Right atrium auricular region (tissue), 2 donors: ENCODE measurements around the gene ICA1. TPM values are rescaled to one million over a fixed set of nuclear protein-coding genes. Genes with fewer than 3 reads are reported as not detected.

Source experiments
- DNase-seq: peaks from one replicate; pipeline ENCODE4 v3.0.0-alpha.2; 2019; ENCODE audit warnings: low spot score
- H3K27ac ChIP-seq, 2 donors: fragments of 200-600 bp; sonication (generic); 1 replicate in 1 of 2; 2 replicates in 1 of 2; pipeline ENCODE4 v1.5.1; 2016 to 2019
- H3K27me3 ChIP-seq, 2 donors: fragments of 200-600 bp; sonication (generic); one replicate each; pipeline versions ENCODE4 v1.5.1 to v1.6.0; 2017 to 2019
- H3K36me3 ChIP-seq: fragments of 200-600 bp; sonication (generic); one replicate; pipeline ENCODE4 v1.5.1; 2016
- H3K4me1 ChIP-seq, 2 donors: fragments of 200-600 bp; sonication (generic); one replicate each; pipeline versions ENCODE4 v1.5.1 to v1.6.0; 2017 to 2019
- H3K4me3 ChIP-seq, 2 donors: fragments of 200-600 bp; sonication (generic); 1 replicate in 1 of 2; 2 replicates in 1 of 2; pipeline ENCODE4 v1.5.1; 2017 to 2019; ENCODE audit warnings: mild to moderate bottlenecking in 1 of 2, moderate library complexity in 1 of 2
- H3K9me3 ChIP-seq, 2 donors: fragments of 200-600 bp; sonication (generic); one replicate each; pipeline ENCODE4 v1.5.1; 2019
- CTCF ChIP-seq, 2 donors: fragments of 200-600 bp; sonication (generic); IDR thresholded peaks; one replicate each; pipeline ENCODE4 v1.5.1; 2019; ENCODE audit warnings: antibody characterized with exemption in 2 of 2
- total RNA-seq, 2 donors: library from RNA; depleted of rRNA; stranded (reverse); fragments of >200 nt; gene quantifications; one replicate each; pipeline ENCODE4 v1.1.0, GENCODE V29; 2016

ICA1 gene
- total RNA-seq, 2 donors from 2014 or later: 39.4 to 51.8 TPM

- H3K9me3 ChIP-seq: no peaks in the 10 kb centered on the region
- H3K4me3 ChIP-seq: no peak overlapping the region
- H3K27me3 ChIP-seq: no peaks in the 10 kb centered on the region
- H3K4me1 ChIP-seq: peaks cover 0 to 39% of the 10 kb centered on the region in 2 donors
- DNase-seq: no peak
- peak overlapping the region; percentile 46 to 93 for H3K27ac ChIP-seq
- no peak for TF ChIP-seq CTCF (IDR thresholded peaks at IDR 0.05)
- no peaks in the 10 kb centered on the region for H3K36me3 ChIP-seq
These were observed 23.2 kb upstream of the ICA1 start for GRCh38 chr7:8285155-8285554.

DNA sequence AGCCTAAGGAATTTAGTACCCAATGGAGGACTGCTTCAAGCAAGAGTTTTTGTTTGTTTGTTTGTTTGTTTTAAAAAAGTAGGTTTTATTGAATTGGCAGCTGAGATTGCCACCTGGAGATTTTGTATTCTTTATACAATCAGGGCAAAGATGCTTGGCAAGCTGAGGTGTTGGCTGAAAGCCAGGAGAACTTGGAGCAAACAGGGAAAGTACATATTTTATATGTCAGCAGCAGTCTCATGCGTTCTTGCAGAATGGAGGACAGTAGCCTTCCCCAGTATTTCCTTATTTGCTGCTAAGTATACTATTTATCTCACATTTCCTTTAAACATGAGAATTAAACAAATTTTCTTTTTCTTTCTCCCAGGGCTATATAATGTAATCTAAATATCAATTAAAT is 22.6 kb upstream of the ICA1 start:
- H3K9me3 ChIP-seq: no peaks in the 10 kb centered on the region
- H3K4me1 ChIP-seq: peaks cover 0 to 39% of the 10 kb centered on the region in 2 donors
- H3K27me3 ChIP-seq: no peaks in the 10 kb centered on the region
- TF ChIP-seq CTCF (IDR thresholded peaks at IDR 0.05): no peak
- H3K27ac ChIP-seq: peak overlapping the region; percentile 71 to 93
- H3K4me3 ChIP-seq: no peak overlapping the region
- no peak for DNase-seq
- no peaks in the 10 kb centered on the region for H3K36me3 ChIP-seq

- Histone ChIP-seq H3K27me3 (no peaks in the 10 kb centered on the region), H3K9me3 (no peaks in the 10 kb centered on the region), H3K4me1 (peaks cover 0 to 39% of the 10 kb centered on the region in 2 donors), H3K27ac (peak overlapping the region; percentile 71 to 93), H3K4me3 (no peak overlapping the region), H3K36me3 (no peaks in the 10 kb centered on the region)
- no peak for DNase-seq
- no peak for TF ChIP-seq CTCF (IDR thresholded peaks at IDR 0.05)
These were observed 22.0 kb upstream of the ICA1 start for GRCh38 chr7:8283968-8284367.

GRCh38 chr7:8282871-8283270 is 20.9 kb upstream of the ICA1 start:
- no peaks in the 10 kb centered on the region for H3K27me3 ChIP-seq
- DNase-seq: no peak
- no peak overlapping the region for H3K4me3 ChIP-seq
- H3K27ac ChIP-seq: peak overlapping the region; percentile 71 to 93
- no peaks in the 10 kb centered on the region for H3K36me3 ChIP-seq
- no peaks in the 10 kb centered on the region for H3K9me3 ChIP-seq
- peaks cover 0 to 38% of the 10 kb centered on the region in 2 donors for H3K4me1 ChIP-seq
- no peak for TF ChIP-seq CTCF (IDR thresholded peaks at IDR 0.05)

- DNase-seq: no peak
- peak overlapping the region; percentile 2 to 93 for H3K27ac ChIP-seq
- H3K4me1 ChIP-seq: peaks cover 0 to 33% of the 10 kb centered on the region in 2 donors
- H3K27me3 ChIP-seq: no peaks in the 10 kb centered on the region
- H3K36me3 ChIP-seq: no peaks in the 10 kb centered on the region
- no peaks in the 10 kb centered on the region for H3K9me3 ChIP-seq
- H3K4me3 ChIP-seq: no peak overlapping the region
- no peak for TF ChIP-seq CTCF (IDR thresholded peaks at IDR 0.05)
These were observed 20.2 kb upstream of the ICA1 start for GRCh38 chr7:8282162-8282561.

DNA sequence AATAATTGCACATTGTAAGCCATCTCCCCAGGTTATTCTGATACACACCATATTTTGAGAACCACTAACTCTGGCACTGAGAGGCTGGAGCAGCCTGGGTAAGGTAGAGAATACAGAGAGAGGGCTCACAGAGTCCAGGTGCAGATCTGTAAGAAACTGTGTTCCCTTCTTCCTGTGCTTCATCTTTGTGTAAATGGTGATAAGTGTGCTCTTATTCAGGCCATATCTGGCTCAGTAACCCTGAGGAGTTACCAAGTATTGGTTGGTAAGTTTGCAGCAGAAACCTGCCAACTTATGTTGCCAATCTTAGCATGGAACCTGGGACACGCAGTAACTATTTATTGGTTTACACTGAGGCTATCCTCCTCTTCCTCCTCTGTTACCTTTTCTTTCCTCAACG is 16.2 kb upstream of the ICA1 start:
- no peak for DNase-seq
- no peak overlapping the region for H3K4me3 ChIP-seq
- H3K9me3 ChIP-seq: no peaks in the 10 kb centered on the region
- H3K4me1 ChIP-seq: peaks cover 0 to 8% of the 10 kb centered on the region in 2 donors
- no peaks in the 10 kb centered on the region for H3K36me3 ChIP-seq
- H3K27me3 ChIP-seq: no peaks in the 10 kb centered on the region
- no peak for TF ChIP-seq CTCF (IDR thresholded peaks at IDR 0.05)
- H3K27ac ChIP-seq: no peak overlapping the region
